HG03469 (cell line): Measurements from ENCODE around the gene ENPP1.
"Not testable (repeated sequence)": the region's sequence is repeated elsewhere in the genome, so short reads cannot be mapped to it uniquely, and the experiment has no call there.

Experiments used
- ATAC-seq: cut with Tn5 transposase; IDR thresholded peaks from one replicate; pipeline ENCODE4 v1.9.1; 2021; ENCODE audit warnings: mild to moderate bottlenecking, moderate library complexity, moderate number of reproducible peaks; ENCODE audit not compliant: unreplicated experiment

The ENPP1 gene

GRCh38 chr6:131868836-131869235 lies 61.0 kb downstream of the ENPP1 start:
- no peak for ATAC-seq

GRCh38 chr6:131875647-131876046 lies 67.8 kb downstream of the ENPP1 start:
- no peak for ATAC-seq

DNA sequence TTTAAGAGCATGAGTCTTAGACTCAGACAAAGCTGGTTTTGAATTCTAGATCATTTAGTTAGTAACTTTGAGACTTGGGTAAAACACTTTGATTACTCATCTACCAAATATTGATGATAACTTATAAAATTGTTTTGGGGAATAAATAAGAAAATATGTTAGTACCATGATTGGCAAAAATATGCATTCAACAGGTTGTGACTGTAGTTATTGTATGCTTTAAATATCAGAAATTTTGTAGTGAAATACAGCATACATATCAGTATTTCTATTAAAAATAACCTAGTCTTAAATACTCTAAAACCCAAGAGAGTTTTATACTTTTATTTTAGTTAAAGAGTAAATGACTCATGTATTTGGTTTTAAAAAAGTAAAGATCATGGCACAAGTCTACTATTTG lies 68.7 kb downstream of the ENPP1 start:
- ATAC-seq, result no peak

DNA sequence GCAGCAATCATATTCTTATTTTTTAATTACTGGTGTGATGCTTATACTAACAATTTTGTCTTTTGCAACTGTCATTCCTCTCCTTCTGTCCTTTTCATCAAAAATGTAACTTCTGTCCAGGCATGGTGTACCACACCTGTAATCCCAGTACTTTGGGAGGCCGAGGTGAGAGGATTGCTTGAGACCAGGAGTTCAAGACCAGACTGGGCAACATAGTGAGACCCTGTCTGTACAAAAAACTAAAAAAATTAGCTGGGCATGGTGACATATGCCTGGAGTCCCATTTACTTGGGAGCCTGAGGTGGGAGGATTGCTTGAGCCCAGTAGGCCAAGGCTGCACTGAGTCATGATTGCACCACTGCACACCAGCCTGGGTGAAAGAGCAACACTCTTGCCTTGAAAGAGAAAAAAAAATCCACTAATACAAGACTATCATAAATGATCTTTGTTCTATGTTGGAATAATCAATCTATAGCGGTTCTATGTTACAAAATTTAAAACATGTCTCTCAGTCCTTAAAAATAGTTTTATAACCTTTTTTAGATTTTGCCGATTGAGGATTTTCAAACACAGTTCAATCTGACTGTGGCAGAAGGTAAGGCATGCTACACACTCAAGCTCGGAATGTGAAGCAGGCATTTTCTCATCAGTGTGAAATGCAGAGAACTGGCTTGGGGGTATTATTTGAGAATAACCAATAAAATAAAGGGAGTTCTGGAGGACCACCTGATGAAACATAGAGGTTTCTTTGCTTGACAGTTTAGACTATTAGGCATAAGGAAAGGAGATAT lies 70.4 kb downstream of the ENPP1 start:
- no peak for ATAC-seq

DNA sequence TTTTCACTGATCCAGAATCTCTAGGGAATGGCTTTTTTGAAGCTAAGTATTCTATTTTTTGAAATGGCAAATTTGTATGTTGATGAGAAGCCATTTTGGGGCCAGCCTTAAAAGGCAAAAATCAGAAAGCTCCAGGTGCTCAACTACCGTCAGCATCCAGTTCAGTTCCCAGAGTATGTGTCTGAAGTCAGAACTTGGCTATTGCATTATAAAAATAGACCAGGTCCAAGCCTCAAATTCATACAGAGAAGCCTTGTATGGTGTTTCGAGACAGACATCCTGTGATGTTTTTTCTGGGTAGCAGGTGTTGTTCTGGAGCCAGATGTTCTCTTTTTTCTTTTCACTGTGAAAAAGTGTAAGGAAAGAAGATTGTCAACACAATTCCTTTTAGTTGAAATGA lies 75.2 kb downstream of the ENPP1 start:
- no peak for ATAC-seq

DNA sequence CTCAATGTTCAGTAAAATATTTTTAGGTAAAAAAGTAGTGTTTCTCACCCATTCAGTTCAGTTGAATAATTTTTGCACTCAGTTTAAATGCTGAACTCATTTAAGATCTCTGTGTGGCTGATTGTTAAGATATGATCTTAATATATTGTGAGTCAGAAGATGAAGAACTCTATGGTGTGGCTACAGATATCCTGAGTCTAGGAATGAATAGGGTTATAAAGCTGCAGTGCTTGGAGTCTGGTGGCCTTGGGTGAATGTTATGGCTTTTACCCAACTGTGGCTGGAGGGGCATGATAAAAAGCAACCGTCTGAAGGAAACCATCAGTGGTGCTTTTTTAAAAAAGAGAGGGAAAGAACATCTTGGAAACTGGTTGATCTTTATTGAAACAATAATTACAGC lies 77.4 kb downstream of the ENPP1 start:
- no peak for ATAC-seq

GRCh38 chr6:131886517-131886916 lies 78.7 kb downstream of the ENPP1 start:
- no peak for ATAC-seq

DNA sequence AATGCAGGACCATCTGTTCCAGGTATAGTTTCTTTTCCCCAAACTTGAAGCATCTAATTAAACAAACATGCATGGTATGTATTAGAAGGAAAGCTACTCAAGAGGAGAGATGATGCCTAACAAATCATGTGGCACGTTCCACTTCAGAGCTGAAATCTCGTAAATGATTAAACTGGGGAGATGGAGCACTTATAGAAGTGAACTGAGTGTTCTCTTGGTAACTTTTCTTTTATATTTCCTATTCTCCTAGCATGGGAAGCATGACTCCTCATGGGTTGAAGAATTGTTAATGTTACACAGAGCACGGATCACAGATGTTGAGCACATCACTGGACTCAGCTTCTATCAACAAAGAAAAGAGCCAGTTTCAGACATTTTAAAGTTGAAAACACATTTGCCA lies 82.3 kb downstream of the ENPP1 start:
- ATAC-seq, result no peak

GRCh38 chr6:131893198-131893597 lies 85.4 kb downstream of the ENPP1 start:
- no peak for ATAC-seq

DNA sequence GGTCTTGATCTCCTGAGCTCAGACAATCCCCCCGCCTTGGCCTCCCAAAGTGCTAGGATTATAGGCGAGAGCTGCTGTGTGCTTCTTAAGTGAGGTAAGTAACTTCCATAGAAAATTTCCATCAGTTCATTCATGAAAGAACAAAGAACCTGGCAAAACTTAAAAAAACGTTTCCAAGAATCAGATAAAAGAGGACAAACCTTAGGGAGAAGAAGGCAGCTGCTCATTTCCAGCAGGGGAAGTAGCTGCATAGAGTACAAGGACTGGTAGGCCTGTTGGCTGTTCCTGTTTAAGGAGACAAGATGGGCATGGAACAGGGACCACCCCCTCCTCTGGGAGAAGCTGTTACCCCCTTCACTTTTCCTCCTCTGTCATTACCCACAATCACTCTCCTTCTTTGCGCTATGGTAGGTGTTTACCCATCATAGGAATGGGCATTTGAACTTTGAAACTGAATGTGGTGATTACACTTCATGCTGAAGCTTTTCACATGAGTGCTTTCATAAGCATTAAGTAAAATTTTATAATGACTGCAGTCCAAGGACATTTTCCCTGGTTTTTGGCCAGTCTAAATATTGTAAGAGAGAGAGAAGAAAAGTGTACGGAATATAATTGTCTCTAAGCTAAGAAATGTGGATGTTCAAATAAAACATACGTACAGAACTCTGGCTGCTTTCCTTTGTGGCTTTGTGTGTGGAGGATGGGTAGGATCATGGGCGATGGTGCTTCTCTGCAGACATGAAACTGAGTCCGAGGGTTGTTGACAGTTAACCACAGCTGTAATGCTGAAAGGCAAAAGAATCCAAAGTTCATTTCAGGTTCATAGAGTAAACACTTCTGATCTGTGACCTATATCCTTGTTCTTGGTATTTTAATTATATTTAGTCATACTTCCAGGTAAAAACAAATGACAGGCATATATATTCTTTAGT lies 86.9 kb downstream of the ENPP1 start:
- ATAC-seq, result no peak

DNA sequence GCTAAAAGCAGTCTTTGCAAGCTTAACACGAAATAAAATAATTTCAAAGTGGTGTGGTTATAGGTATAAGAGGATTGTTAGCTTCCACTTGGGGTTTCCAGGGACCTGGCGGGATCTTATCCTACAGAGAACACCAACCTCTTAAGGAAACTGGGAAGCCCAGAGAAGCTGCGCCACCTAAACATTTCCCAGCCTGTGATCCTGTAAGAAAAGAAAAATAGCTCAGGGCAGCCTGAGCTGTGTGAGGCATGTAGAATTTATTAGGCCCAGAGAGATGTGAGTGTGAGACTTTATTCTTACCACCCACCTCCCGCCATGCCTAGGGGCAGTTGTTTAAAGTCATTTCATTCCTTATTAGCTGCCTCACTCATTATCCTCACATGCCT lies 89.2 kb downstream of the ENPP1 start:
- ATAC-seq, result no peak

- ATAC-seq, result no peak
Observed at GRCh38 chr6:131897621-131898020, 89.8 kb downstream of the ENPP1 start.

- no peak for ATAC-seq
Observed at GRCh38 chr6:131898718-131899117, 90.9 kb downstream of the ENPP1 start.

DNA sequence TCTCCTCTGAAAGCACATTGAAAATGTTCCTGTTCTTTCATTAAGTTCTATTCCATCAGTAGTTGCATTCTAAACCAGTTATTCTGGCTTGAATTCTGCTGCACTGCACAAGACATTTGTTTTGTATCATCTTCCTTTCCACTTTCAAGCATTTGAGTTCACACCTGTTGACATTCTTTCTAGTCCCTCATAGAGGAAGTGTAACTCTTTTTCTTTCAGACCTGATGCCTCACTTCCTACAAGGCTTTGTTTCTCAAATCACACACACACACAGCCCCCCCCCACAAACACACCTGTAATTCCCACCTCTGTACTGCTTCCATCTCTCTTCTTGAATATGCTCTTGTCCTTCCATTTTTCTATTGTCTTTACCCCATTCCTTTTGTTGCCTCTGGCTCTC lies 92.4 kb downstream of the ENPP1 start:
- ATAC-seq, result no peak

- not testable (repeated sequence) for ATAC-seq
Observed at GRCh38 chr6:131901326-131901873, 93.6 kb downstream of the ENPP1 start.

DNA sequence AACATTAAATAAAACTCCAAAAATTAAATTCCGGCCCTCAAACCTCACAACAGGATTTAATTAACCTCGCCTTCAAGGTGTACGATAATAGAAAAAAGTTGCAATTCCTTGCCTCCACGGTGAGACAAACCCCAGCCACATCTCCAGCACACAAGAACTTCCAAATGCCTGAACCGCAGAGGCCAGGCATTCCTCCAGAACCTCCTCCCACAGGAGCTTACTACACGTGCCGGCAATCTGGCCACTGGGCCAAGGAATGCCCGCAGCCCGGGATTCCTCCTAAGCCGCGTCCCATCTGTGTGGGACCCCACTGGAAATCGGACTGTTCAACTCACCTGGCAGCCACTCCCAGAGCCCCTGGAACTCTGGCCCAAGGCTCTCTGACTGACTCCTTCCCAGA lies 95.9 kb downstream of the ENPP1 start:
- not testable (repeated sequence) for ATAC-seq

DNA sequence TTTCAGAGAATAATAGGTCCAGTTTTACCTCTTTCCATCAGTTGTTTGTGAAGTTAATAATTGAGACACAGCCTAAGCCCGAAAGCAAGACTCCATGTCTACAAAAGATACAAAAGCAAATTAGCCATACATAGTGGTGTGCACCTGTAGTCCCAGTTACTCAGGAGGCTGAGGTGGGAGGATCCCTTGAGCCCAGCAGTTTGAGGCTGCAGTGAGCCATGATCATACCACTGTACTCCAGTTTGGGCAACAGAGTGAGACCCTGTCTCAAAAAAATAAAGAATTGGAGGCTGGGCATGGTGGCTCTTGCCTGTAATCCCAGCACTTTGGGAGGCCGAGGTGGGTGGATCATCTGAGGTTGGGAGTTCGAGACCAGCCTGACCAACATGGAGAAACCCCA lies 101.0 kb downstream of the ENPP1 start:
- not testable (repeated sequence) for ATAC-seq

GRCh38 chr6:131909408-131910218 lies 101.8 kb downstream of the ENPP1 start:
- ATAC-seq, result peak; percentile 93

DNA sequence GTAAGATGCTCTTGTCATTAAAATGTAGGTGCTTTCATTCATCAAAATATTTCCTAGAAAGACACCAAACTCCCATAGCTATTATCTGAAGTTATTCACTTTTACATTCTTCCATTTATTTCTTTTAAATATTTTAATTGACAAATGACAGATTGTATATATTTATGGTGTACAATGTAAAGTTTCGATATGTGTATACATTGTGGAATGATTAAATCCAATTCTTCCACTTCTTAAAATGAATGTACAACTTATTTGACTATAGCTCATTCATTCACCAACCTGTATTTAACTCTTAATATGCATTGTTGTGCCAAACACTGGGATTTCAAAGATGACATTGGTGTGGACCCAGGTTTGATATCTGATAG lies 102.4 kb downstream of the ENPP1 start:
- ATAC-seq, result no peak

DNA sequence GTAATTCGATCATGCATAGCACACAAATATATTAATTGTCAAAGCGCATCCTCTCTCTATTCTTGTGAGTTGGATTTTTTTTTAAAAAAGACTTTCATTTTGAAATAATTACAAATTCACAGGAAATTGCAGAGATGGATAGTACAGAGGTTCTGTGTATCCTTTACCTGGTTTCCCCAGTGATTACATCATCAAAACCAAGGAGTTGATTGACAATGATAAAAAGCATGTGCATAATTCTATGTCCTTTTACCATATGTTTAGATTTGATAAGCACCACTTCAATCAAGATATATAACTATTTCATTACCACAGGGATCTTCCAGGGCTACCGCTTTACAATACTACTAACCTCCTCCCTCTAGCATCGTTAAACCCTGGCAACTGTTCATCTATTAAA lies 103.1 kb downstream of the ENPP1 start:
- ATAC-seq, result no peak

DNA sequence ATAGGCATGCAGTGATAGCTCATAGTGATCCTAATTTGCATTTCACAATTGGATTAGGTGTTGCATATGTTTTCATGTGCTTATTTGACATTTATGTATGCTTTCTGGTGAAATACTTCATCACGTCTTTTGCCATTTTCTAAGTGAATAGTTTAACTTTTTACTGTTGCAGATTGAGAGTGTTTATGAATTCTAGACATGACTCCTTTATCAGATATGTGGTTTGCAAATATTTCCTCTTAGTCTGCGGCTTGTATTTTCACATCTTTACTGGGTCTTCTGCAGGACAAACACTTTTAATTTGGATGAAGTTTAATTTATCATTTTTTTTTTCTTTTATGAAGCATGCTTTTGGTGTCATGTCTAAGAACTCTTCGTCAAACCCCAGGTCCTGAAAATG lies 104.1 kb downstream of the ENPP1 start:
- no peak for ATAC-seq
